PFSK-1 (cell line): ENCODE results near the gene EXOC7.

Experiments
- FOXP2 ChIP-seq: optimal IDR thresholded peaks from 2 replicates; pipeline ENCODE3; 2011; ENCODE audit warnings: borderline replicate concordance, control low read depth, inconsistent platforms; ENCODE audit not compliant: insufficient read depth; ENCODE audit errors: extremely low read length, extremely low read depth
- POLR2AphosphoS5 ChIP-seq: IDR thresholded peaks from 2 replicates; pipeline ENCODE4 v1.6.1; 2012; ENCODE audit warnings: low read depth, mild to moderate bottlenecking, control low read depth, low read length, moderate library complexity
- SIN3A ChIP-seq: IDR thresholded peaks from 2 replicates; pipeline ENCODE4 v1.6.1; 2012; ENCODE audit warnings: mild to moderate bottlenecking, low read length, moderate library complexity, borderline replicate concordance; ENCODE audit not compliant: insufficient read depth
- TAF1 ChIP-seq: IDR thresholded peaks from 2 replicates; pipeline ENCODE4 v1.6.1; 2012; ENCODE audit warnings: low read length, control low read depth, borderline replicate concordance; ENCODE audit not compliant: insufficient read depth
- TF ChIP-seq, protein P1 (sequence below), 2 experiments: IDR thresholded peaks; 2 replicates each; pipeline versions ENCODE4 v1.6.1 to v1.8.0; 2011 to 2012; ENCODE audit warnings: low read depth in 2 of 2, low read length in 2 of 2, control low read depth in 1 of 2, inconsistent platforms in 1 of 2, mild to moderate bottlenecking in 1 of 2, moderate library complexity in 1 of 2; ENCODE audit not compliant: insufficient read depth in 1 of 2

Gene EXOC7

DNA sequence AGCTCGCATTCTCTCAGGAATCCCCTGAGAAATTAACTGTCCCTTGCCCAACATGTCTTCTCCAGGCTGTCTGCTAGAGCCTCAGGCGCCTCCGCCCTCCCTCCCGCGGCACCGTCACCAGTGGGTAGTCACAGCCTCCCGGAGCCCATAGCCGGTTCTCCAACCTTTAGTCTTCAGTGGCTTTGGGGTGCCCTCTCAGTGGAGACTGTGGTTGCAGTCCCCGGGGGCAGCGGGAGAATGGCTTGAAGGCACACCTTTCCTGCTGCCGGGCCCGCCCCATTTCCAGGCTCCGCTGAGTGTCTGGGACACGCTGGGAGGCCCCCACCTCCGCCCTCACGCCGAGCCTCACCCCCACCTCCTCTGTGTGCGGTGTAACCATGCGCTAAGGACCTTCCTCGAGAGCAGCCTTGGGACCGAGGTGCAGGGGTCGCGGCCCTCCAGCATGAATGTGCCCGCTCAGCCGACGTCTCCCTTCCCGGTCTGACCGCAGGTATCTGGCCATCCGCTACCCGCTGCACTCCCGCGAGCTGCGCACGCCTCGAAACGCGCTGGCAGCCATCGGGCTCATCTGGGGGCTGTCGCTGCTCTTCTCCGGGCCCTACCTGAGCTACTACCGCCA lies 27.3 kb downstream of the EXOC7 start:
- no peak for TF ChIP-seq TAF1
- TF ChIP-seq SIN3A: no peak
- TF ChIP-seq, protein P1, sequence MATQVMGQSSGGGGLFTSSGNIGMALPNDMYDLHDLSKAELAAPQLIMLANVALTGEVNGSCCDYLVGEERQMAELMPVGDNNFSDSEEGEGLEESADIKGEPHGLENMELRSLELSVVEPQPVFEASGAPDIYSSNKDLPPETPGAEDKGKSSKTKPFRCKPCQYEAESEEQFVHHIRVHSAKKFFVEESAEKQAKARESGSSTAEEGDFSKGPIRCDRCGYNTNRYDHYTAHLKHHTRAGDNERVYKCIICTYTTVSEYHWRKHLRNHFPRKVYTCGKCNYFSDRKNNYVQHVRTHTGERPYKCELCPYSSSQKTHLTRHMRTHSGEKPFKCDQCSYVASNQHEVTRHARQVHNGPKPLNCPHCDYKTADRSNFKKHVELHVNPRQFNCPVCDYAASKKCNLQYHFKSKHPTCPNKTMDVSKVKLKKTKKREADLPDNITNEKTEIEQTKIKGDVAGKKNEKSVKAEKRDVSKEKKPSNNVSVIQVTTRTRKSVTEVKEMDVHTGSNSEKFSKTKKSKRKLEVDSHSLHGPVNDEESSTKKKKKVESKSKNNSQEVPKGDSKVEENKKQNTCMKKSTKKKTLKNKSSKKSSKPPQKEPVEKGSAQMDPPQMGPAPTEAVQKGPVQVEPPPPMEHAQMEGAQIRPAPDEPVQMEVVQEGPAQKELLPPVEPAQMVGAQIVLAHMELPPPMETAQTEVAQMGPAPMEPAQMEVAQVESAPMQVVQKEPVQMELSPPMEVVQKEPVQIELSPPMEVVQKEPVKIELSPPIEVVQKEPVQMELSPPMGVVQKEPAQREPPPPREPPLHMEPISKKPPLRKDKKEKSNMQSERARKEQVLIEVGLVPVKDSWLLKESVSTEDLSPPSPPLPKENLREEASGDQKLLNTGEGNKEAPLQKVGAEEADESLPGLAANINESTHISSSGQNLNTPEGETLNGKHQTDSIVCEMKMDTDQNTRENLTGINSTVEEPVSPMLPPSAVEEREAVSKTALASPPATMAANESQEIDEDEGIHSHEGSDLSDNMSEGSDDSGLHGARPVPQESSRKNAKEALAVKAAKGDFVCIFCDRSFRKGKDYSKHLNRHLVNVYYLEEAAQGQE (IDR thresholded peaks at IDR 0.05; ENCODE audit: insufficient read depth in 1 of 2, low read depth in 2 of 2, low read length in 2 of 2): no peak
- TF ChIP-seq POLR2AphosphoS5: no peak
- TF ChIP-seq FOXP2: no peak

DNA sequence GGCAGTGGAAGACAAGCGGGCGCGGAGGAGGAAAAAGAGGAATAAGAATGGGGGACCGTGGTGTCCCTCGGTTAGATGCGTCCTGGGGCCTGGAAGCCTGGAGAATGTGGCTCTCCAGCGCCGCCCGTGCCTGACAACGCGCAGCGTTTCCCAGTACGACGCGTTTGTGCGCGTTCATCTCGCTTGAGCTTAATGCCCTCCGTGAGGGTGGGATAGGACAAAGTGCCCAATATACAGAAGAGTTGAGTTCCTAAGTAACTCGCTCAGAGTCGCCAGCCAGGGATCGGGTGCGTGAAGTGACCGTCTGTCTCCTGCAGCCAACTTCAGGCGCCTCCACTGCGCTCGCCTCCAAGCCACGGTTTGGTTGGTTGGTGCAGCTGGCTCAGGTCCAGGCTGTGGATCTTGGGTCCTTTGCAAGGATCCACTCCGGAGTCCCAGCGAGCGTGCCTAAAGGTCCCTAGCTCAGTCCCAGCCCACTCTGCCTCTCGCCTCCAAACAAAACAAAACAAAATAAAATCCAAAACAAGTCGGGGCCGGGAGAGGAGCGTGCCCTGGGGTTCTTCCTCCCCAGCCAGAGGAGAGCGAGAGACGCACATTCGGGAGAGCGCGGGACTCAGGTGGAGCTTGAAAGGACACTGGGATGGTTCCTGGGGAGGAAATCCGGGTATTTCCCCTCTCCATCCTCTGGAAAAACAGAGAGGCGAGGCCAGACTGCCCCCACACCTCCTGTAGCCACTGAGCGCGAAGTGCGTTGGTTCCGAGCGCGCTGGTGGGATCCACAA lies 28.0 kb downstream of the EXOC7 start:
- no peak for TF ChIP-seq POLR2AphosphoS5
- no peak for TF ChIP-seq TAF1
- TF ChIP-seq, protein P1 (IDR thresholded peaks at IDR 0.05; ENCODE audit: insufficient read depth in 1 of 2, low read depth in 2 of 2, low read length in 2 of 2): no peak
- TF ChIP-seq FOXP2: no peak
- TF ChIP-seq SIN3A: no peak

DNA sequence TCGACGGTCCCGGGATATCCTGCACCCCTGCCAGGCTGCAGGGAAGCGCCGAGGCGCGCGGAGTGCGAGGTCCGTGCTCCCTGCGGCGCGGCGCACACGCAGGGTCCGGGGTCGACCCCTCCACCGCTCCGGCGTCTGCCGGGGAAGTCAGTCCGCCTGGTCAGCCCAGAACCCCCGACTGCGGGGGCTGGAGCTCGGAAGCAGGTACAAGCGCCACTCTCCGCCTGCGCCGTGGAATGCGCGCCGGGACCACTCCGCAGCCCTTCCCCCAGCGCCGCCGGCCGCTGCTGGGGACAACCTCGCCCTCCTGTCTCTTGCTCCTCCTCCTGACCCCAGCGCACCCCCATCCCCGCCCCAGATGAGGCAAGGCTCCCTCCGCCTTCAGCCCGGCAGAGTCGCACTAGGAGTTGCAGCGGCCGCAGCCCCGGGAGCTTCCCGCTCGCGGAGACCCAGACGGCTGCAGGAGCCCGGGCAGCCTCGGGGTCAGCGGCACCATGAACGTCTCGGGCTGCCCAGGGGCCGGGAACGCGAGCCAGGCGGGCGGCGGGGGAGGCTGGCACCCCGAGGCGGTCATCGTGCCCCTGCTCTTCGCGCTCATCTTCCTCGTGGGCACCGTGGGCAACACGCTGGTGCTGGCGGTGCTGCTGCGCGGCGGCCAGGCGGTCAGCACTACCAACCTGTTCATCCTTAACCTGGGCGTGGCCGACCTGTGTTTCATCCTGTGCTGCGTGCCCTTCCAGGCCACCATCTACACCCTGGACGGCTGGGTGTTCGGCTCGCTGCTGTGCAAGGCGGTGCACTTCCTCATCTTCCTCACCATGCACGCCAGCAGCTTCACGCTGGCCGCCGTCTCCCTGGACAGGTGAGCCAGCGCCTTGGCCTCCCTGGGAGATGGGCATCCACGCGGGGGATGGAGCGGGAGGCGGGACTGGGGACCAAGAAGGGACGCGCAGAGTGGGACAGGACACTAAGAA lies 28.9 kb downstream of the EXOC7 start, which contains the start of gene GALR2:
Gene GALR2 (plus strand): TSS at position 392 of the 974 bp plus-strand sequence. CDS start 103 bp downstream, at position 495.
- TF ChIP-seq, protein P1 (IDR thresholded peaks at IDR 0.05; ENCODE audit: insufficient read depth in 1 of 2, low read depth in 2 of 2, low read length in 2 of 2): no peak
- TF ChIP-seq POLR2AphosphoS5 (no peak), TAF1 (no peak), FOXP2 (no peak), SIN3A (no peak)

DNA sequence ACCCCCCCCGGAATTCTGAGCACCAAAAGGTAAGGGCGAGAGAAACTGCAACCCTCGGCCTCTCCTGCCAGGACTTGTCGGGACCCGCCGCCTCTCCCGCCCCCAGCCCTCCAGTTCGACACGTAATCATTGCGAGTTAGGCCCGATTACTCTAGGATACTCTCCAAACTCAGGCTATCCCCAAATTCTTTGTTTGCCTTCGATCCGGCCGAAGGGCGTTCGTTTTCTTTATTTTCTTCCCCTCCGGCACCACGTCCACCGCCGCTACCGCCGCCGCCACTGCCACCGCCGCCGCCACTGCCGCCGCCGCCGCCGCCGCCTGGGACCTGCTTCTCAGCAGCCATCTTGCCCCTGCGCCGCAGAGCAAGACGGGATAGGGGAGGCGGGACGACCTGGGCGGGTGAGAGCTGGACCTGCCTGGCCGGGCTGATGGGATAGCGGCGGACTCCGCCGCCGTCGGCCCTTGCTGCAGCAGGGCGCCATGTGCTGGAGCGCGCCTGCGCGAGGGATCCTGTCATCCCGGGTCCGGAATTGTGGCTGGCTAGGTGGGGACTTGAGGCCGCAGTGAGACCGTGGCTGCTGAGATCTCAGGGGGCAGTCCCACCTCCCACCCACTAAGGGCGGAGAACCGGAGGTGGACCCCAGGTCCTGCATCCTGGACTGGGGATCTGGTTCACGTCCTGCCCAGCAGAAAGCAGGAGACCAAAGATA lies 31.3 kb downstream of the EXOC7 start, which contains the start of gene SRP68:
Gene SRP68 (minus strand): TSS at position 370 of the 711 bp plus-strand sequence. CDS start 26 bp downstream, at position 344.
- TF ChIP-seq SIN3A (no peak), FOXP2 (peak; percentile 86), TAF1 (peak; percentile 90), POLR2AphosphoS5 (peak; percentile 92)
- TF ChIP-seq, protein P1 (IDR thresholded peaks at IDR 0.05; ENCODE audit: insufficient read depth in 1 of 2, low read depth in 2 of 2, low read length in 2 of 2): peak in 1 of 2 experiments; percentile 72; a peak in 2 of 4 replicates
